Stomach (tissue), 9 donors: Measurements from ENCODE around the gene JUNB. TPM values are rescaled to one million over a fixed set of nuclear protein-coding genes. Genes with fewer than 3 reads are reported as not detected.
A peak's percentile ranks its signal among the peaks of the same experiment; 100 is the strongest.

ENCODE experiments used
- DNase-seq, 2 donors: peaks; one replicate each; pipeline versions ENCODE4 v3.0.0 to v3.0.0-alpha.2; 2013 to 2019
- H3K27ac ChIP-seq, 5 donors: fragments of 200-600 bp in 4 of 5; sonication (generic) in 4 of 5; one replicate each; pipeline ENCODE4 v1.5.1; 2013 to 2019; ENCODE audit warnings: mild to moderate bottlenecking in 1 of 5, moderate library complexity in 1 of 5
- H3K27me3 ChIP-seq, 3 donors: fragments of 200-600 bp; sonication (generic); one replicate each; pipeline ENCODE4 v1.5.1; 2017 to 2019; ENCODE audit warnings: mixed run types in 1 of 3
- H3K36me3 ChIP-seq, 4 donors: fragments of 200-600 bp; sonication (generic); 1 replicate in 3 of 4; 2 replicates in 1 of 4; pipeline ENCODE4 v1.5.1; 2016 to 2019
- H3K4me1 ChIP-seq, 4 donors: fragments of 200-600 bp; sonication (generic); one replicate each; pipeline ENCODE4 v1.5.1; 2016 to 2019
- H3K4me3 ChIP-seq, 4 donors: fragments of 200-600 bp; sonication (generic) in 3 of 4; one replicate each; pipeline ENCODE4 v1.5.1; 2016 to 2019; ENCODE audit warnings: mild to moderate bottlenecking in 1 of 4
- H3K9me3 ChIP-seq, 4 donors: fragments of 200-600 bp; sonication (generic); one replicate each; pipeline ENCODE4 v1.5.1; 2016 to 2019
- EP300 ChIP-seq: sonication (generic); formaldehyde crosslinking; IDR thresholded peaks from one replicate; pipeline ENCODE4 v1.6.1; 2017; ENCODE audit warnings: antibody characterized with exemption
- POLR2A ChIP-seq, 4 donors: fragments of 450-650 bp; IDR thresholded peaks; one replicate each; pipeline ENCODE4 v1.6.1; 2016; ENCODE audit warnings: antibody characterized with exemption in 4 of 4, control low read depth in 2 of 4, mild to moderate bottlenecking in 1 of 4, moderate library complexity in 1 of 4
- POLR2AphosphoS5 ChIP-seq, 3 donors: sonication (generic); formaldehyde crosslinking; IDR thresholded peaks; one replicate each; pipeline ENCODE4 v1.6.1; 2016; ENCODE audit warnings: antibody characterized with exemption in 3 of 3
- WGBS, 5 donors: extraction: QIAGEN DNeasy Blood & Tissue Kit in 3 of 5; methylation state at CpG; one replicate each; pipeline versions ENCODE4 v1.1.5 to v1.1.7; 2013 to 2018; 5-methylcytosine and 5-hydroxymethylcytosine counted together
- intact Hi-C: fragments of 100-400 bp; cut with DNase I; formaldehyde crosslinking; loops from one replicate; pipeline ENCODE4 v1.15.1; 2023; ENCODE audit warnings: low total_unique reads
- polyA plus RNA-seq, 3 donors: library from polyadenylated mRNA; stranded (reverse); fragments of 200-250 nt; gene quantifications; one replicate each; pipeline ENCODE4 v1.2.3, GENCODE V29; 2013
- total RNA-seq, 5 donors: library from RNA; depleted of rRNA; stranded (reverse); fragments of >200 nt; gene quantifications; one replicate each; pipeline versions ENCODE4 v1.1.0 to v1.2.3, GENCODE V29; 2014 to 2016
- TF ChIP-seq, protein P1 (sequence below), 7 experiments: fragments of 450-650 bp in 4 of 7; fragments of 200-600 bp in 3 of 7; sonication (generic) in 3 of 7; IDR thresholded peaks; one replicate each; pipeline ENCODE4 v1.5.1; 2016 to 2019; ENCODE audit warnings: antibody characterized with exemption in 7 of 7, control low read depth in 2 of 7, mild to moderate bottlenecking in 1 of 7
- donor health status: healthy with polysubstance abuse.
- donor health status: Bipolar disorder and iron deficiency.
- donor health status: healthy.

The JUNB gene
- total and polyA plus RNA-seq, 8 donors: 128 to 625 (median 205) TPM

DNA sequence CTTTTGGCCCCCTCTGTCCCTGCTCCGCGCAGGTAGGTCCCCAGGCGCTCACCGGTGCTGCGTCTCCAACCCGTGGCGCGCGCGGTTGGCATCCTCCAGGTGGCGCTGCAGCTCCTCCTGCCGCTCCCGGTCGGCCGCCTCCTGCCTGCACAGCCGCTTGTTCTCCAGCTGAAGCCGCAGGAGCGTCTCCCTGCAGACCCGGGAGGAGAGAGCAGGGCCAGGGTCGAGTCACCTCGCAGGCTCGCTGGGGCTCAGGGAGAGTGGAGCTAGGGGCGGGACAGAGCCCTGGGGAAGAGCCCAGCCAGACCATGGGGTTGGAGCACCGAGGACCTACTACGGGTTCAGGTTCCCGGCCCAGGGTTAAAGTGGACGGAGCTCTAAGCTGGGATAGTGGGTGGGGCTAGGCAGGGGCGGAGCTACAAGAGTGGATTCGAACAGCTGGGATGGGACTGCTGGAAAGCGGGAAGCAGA, 25.2 kb upstream of the JUNB start:
- no peaks in the 10 kb centered on the region for H3K27me3 ChIP-seq
- H3K9me3 ChIP-seq: no peaks in the 10 kb centered on the region
- intact Hi-C loops: loop anchor here (5.0 kb wide), 1 partner anchor 36 kb away; the partner anchor contains the start of genes PRDX2 and THSD8
- TF ChIP-seq POLR2AphosphoS5 (IDR thresholded peaks at IDR 0.05): peak in 2 of 3 donors; percentile 16 to 58
- TF ChIP-seq POLR2A (IDR thresholded peaks at IDR 0.05): no peak
- TF ChIP-seq, protein P1, sequence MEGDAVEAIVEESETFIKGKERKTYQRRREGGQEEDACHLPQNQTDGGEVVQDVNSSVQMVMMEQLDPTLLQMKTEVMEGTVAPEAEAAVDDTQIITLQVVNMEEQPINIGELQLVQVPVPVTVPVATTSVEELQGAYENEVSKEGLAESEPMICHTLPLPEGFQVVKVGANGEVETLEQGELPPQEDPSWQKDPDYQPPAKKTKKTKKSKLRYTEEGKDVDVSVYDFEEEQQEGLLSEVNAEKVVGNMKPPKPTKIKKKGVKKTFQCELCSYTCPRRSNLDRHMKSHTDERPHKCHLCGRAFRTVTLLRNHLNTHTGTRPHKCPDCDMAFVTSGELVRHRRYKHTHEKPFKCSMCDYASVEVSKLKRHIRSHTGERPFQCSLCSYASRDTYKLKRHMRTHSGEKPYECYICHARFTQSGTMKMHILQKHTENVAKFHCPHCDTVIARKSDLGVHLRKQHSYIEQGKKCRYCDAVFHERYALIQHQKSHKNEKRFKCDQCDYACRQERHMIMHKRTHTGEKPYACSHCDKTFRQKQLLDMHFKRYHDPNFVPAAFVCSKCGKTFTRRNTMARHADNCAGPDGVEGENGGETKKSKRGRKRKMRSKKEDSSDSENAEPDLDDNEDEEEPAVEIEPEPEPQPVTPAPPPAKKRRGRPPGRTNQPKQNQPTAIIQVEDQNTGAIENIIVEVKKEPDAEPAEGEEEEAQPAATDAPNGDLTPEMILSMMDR (IDR thresholded peaks at IDR 0.05): peak in 6 of 7 experiments; percentile 32 to 94 (median 80)
- no peak for TF ChIP-seq EP300
- DNase-seq: peak; percentile 93 to 95
- 6 to 81% (median 40%) methylated on average over 10 to 30 of the region's 30 CpGs for WGBS, 5 donors
- peaks cover 14 to 73% (median 56%) of the 10 kb centered on the region in 4 donors for H3K36me3 ChIP-seq
- peak overlapping the region in 4 of 5 donors; percentile 44 to 78 (median 66) for H3K27ac ChIP-seq
- H3K4me1 ChIP-seq: peaks cover 0 to 18% (median 15%) of the 10 kb centered on the region in 4 donors
- H3K4me3 ChIP-seq: peak overlapping the region; percentile 30 to 53 (median 42)

- Histone ChIP-seq H3K27me3 (no peaks in the 10 kb centered on the region), H3K27ac (no peak overlapping the region), H3K4me1 (peaks cover 0 to 18% (median 17%) of the 10 kb centered on the region in 4 donors), H3K36me3 (peaks cover 14 to 73% (median 57%) of the 10 kb centered on the region in 4 donors), H3K9me3 (no peaks in the 10 kb centered on the region), H3K4me3 (no peak overlapping the region)
- no peak for DNase-seq
- intact Hi-C loops: loop anchor here (5.0 kb wide), 1 partner anchor 35 kb away; the partner anchor contains the start of genes PRDX2 and THSD8
- 86 to 95% (median 92%) methylated on average over 10 to 11 of the region's 11 CpGs for WGBS, 5 donors
- TF ChIP-seq EP300 (no peak), POLR2A (IDR thresholded peaks at IDR 0.05) (no peak), POLR2AphosphoS5 (IDR thresholded peaks at IDR 0.05) (no peak)
- TF ChIP-seq, protein P1 (IDR thresholded peaks at IDR 0.05): no peak
These were observed 24.1 kb upstream of the JUNB start for GRCh38 chr19:12767150-12767549.

DNA sequence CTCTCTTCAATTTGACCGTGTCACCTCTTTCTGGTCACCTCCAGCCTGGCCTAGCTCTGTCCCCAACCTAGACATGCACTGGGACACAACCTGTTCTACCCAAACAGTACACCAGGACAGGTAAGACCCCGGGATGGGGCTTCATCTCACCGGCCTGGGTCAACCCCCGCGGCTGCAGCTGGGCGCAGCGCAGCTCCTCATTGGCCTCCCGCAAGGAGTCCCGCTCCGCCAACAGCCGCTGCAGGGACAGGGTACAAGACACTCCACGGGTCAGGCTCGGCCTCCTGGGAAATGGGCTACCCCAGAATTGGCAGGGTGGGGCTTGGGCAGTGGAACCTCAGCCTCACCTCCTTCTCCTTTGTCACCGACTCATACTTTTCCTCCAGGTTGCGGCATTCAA, 23.6 kb upstream of the JUNB start:
- no peaks in the 10 kb centered on the region for H3K27me3 ChIP-seq
- peaks cover 14 to 69% (median 53%) of the 10 kb centered on the region in 4 donors for H3K36me3 ChIP-seq
- no peaks in the 10 kb centered on the region for H3K9me3 ChIP-seq
- intact Hi-C loops: loop anchor here (5.0 kb wide), 1 partner anchor 35 kb away; the partner anchor contains the start of genes PRDX2 and THSD8
- H3K4me3 ChIP-seq: no peak overlapping the region
- no peak for DNase-seq
- H3K4me1 ChIP-seq: peaks cover 0 to 21% (median 18%) of the 10 kb centered on the region in 4 donors
- no peak for TF ChIP-seq POLR2AphosphoS5 (IDR thresholded peaks at IDR 0.05)
- TF ChIP-seq, protein P1 (IDR thresholded peaks at IDR 0.05): no peak
- no peak for TF ChIP-seq EP300
- TF ChIP-seq POLR2A (IDR thresholded peaks at IDR 0.05): no peak
- WGBS, 5 donors: 92 to 97% (median 95%) methylated on average over 12 to 15 of the region's 15 CpGs
- no peak overlapping the region for H3K27ac ChIP-seq

DNA sequence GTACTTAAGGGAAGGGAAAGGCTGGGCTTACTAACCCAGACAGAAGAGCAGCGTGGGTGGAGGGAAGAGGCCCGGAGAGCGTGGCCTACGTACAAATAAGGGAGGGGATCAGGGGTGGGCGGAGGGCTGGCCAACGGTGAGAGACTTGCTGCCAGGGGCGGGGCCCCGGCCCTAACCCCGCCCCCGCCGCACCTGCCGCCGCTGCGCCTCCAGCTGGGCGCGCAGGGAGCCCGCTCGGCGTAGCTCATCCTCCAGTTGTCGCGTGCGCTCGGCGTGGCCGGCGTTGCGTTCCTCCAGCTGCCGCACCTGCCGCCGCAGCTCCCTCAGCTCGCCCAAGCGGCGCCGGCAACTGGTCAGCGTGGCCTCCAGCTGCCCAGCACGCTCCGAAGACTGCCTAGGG, 21.6 kb upstream of the JUNB start:
- no peaks in the 10 kb centered on the region for H3K27me3 ChIP-seq
- H3K4me1 ChIP-seq: peaks cover 0 to 30% (median 28%) of the 10 kb centered on the region in 4 donors
- no peaks in the 10 kb centered on the region for H3K9me3 ChIP-seq
- 50 to 84% (median 56%) methylated on average over 26 to 37 of the region's 37 CpGs for WGBS, 5 donors
- H3K27ac ChIP-seq: peak overlapping the region in 1 of 5 donors; percentile 15
- H3K36me3 ChIP-seq: peaks cover 0 to 57% (median 35%) of the 10 kb centered on the region in 4 donors
- TF ChIP-seq EP300: no peak
- TF ChIP-seq POLR2AphosphoS5 (IDR thresholded peaks at IDR 0.05): peak in 1 of 3 donors; percentile 16
- no peak overlapping the region for H3K4me3 ChIP-seq
- intact Hi-C loops: loop anchor here (5.0 kb wide), 1 partner anchor 33 kb away; the partner anchor contains the start of genes PRDX2 and THSD8
- peak; percentile 54 to 85 for DNase-seq

GRCh38 chr19:12770922-12771321, 20.4 kb upstream of the JUNB start:
- no peak overlapping the region for H3K4me3 ChIP-seq
- H3K36me3 ChIP-seq: peaks cover 0 to 45% (median 29%) of the 10 kb centered on the region in 4 donors
- H3K27me3 ChIP-seq: no peaks in the 10 kb centered on the region
- H3K27ac ChIP-seq: no peak overlapping the region
- WGBS, 5 donors: 92 to 97% (median 95%) methylated on average over 9 to 13 of the region's 13 CpGs
- no peaks in the 10 kb centered on the region for H3K9me3 ChIP-seq
- no peak for DNase-seq
- TF ChIP-seq, protein P1 (IDR thresholded peaks at IDR 0.05): no peak
- TF ChIP-seq POLR2AphosphoS5 (IDR thresholded peaks at IDR 0.05): no peak
- no peak for TF ChIP-seq EP300
- no peak for TF ChIP-seq POLR2A (IDR thresholded peaks at IDR 0.05)
- intact Hi-C loops: no loop called here
- peaks cover 0 to 31% (median 29%) of the 10 kb centered on the region in 4 donors for H3K4me1 ChIP-seq
